H9 (cell line): ENCODE data around the gene ATP6V0A4. TPM values are rescaled to one million over a fixed set of nuclear protein-coding genes. Genes with fewer than 3 reads are reported as not detected.

Experiments used
- DNase-seq: peaks from one replicate; pipeline ENCODE4 v3.0.0-alpha.2; 2017
- H2AFZ ChIP-seq: one replicate; pipeline ENCODE4 v1.6.1; 2013; ENCODE audit warnings: mild to moderate bottlenecking, low read length, control low read depth, moderate library complexity
- H2AK5ac ChIP-seq: 2 replicates; pipeline ENCODE4 v1.6.1; 2013; ENCODE audit warnings: low read length, control low read depth, mixed read lengths; ENCODE audit not compliant: insufficient read length
- H2BK120ac ChIP-seq: one replicate; pipeline ENCODE4 v1.6.1; 2013; ENCODE audit warnings: low read depth, mild to moderate bottlenecking, low read length, control low read depth, inconsistent platforms; ENCODE audit not compliant: poor library complexity, severe bottlenecking
- H2BK12ac ChIP-seq: 2 replicates; pipeline ENCODE4 v1.6.1; 2013; ENCODE audit warnings: low read length, control low read depth, mixed read lengths, low read depth; ENCODE audit not compliant: insufficient read length
- H2BK15ac ChIP-seq: 2 replicates; pipeline ENCODE4 v1.6.1; 2013; ENCODE audit warnings: low read depth, low read length, control low read depth
- H2BK20ac ChIP-seq: one replicate; pipeline ENCODE4 v1.6.1; 2013; ENCODE audit warnings: low read depth, mild to moderate bottlenecking, low read length, control low read depth, inconsistent platforms; ENCODE audit not compliant: poor library complexity, severe bottlenecking
- H2BK5ac ChIP-seq: 2 replicates; pipeline ENCODE4 v1.6.1; 2013; ENCODE audit warnings: low read length, control low read depth, mixed read lengths; ENCODE audit not compliant: insufficient read length
- H3K14ac ChIP-seq: 2 replicates; pipeline ENCODE4 v1.6.1; 2013; ENCODE audit warnings: low read length, control low read depth; ENCODE audit not compliant: insufficient read depth
- H3K18ac ChIP-seq: 2 replicates; pipeline ENCODE4 v1.6.1; 2013; ENCODE audit warnings: low read depth, mild to moderate bottlenecking, mixed read lengths, low read length, control low read depth; ENCODE audit not compliant: insufficient read length
- H3K23ac ChIP-seq: 2 replicates; pipeline ENCODE4 v1.6.1; 2013; ENCODE audit warnings: low read length, control low read depth, mixed read lengths, low read depth; ENCODE audit not compliant: insufficient read length
- H3K23me2 ChIP-seq: 2 replicates; pipeline ENCODE4 v1.6.1; 2013; ENCODE audit warnings: low read depth, mild to moderate bottlenecking, mixed read lengths, low read length, control low read depth; ENCODE audit not compliant: insufficient read length, poor library complexity, severe bottlenecking
- H3K27ac ChIP-seq: 2 replicates; pipeline ENCODE4 v1.5.1; 2013; ENCODE audit warnings: low read length, control low read depth, mixed read lengths, low read depth; ENCODE audit not compliant: insufficient read length
- H3K27me3 ChIP-seq: 2 replicates; pipeline ENCODE4 v1.6.1; 2013; ENCODE audit warnings: low read length, control low read depth, inconsistent platforms; ENCODE audit not compliant: insufficient read depth
- H3K4ac ChIP-seq: 2 replicates; pipeline ENCODE4 v1.6.1; 2013; ENCODE audit warnings: low read depth, mild to moderate bottlenecking, control low read depth, inconsistent platforms, low read length, moderate library complexity
- H3K4me1 ChIP-seq: 2 replicates; pipeline ENCODE4 v1.6.1; 2013; ENCODE audit warnings: low read length, control low read depth, inconsistent platforms; ENCODE audit not compliant: insufficient read depth
- H3K4me2 ChIP-seq: 2 replicates; pipeline ENCODE4 v1.6.1; 2013; ENCODE audit warnings: low read length, control low read depth, mixed read lengths; ENCODE audit not compliant: insufficient read length, insufficient read depth
- H3K56ac ChIP-seq: 2 replicates; pipeline ENCODE4 v1.6.1; 2013; ENCODE audit warnings: low read depth, mild to moderate bottlenecking, mixed read lengths, low read length, control low read depth; ENCODE audit not compliant: insufficient read length
- H3K79me1 ChIP-seq: 2 replicates; pipeline ENCODE4 v1.6.1; 2013; ENCODE audit warnings: low read depth, mild to moderate bottlenecking, moderate library complexity, low read length, control low read depth, inconsistent platforms; ENCODE audit not compliant: insufficient read depth, poor library complexity, severe bottlenecking
- H3K79me2 ChIP-seq: 2 replicates; pipeline ENCODE4 v1.6.1; 2013; ENCODE audit warnings: low read length, control low read depth, inconsistent platforms; ENCODE audit not compliant: insufficient read depth
- H3K9ac ChIP-seq: 2 replicates; pipeline ENCODE4 v1.6.1; 2013; ENCODE audit warnings: low read length, control low read depth, mixed read lengths; ENCODE audit not compliant: insufficient read length; ENCODE audit errors: extremely low read depth
- H3K9me3 ChIP-seq: one replicate; pipeline ENCODE4 v1.6.1; 2013; ENCODE audit warnings: low read depth, low read length, inconsistent platforms; ENCODE audit not compliant: control insufficient read depth
- H3T11ph ChIP-seq: one replicate; pipeline ENCODE4 v1.6.1; 2013; ENCODE audit warnings: mild to moderate bottlenecking, low read length, control low read depth, inconsistent platforms
- H4K20me1 ChIP-seq: one replicate; pipeline ENCODE4 v1.6.1; 2013; ENCODE audit not compliant: control insufficient read depth, insufficient read length, insufficient read depth
- H4K5ac ChIP-seq: 2 replicates; pipeline ENCODE4 v1.6.1; 2013; ENCODE audit warnings: low read depth, mild to moderate bottlenecking, mixed read lengths, low read length, control low read depth; ENCODE audit not compliant: insufficient read length
- H4K8ac ChIP-seq: replicated peaks from 2 replicates; pipeline ENCODE4 v1.6.1; 2013; ENCODE audit warnings: low read length, control low read depth, mixed read lengths, low read depth; ENCODE audit not compliant: insufficient read length
- H4K91ac ChIP-seq: 2 replicates; pipeline ENCODE4 v1.6.1; 2013; ENCODE audit warnings: low read depth, mild to moderate bottlenecking, moderate library complexity, mixed read lengths, low read length, control low read depth; ENCODE audit not compliant: insufficient read length
- H3K27ac Mint-ChIP-seq, 3 experiments: 2 replicates in 2 of 3; 3 replicates in 1 of 3; pipeline ENCODE4 v1.8.0; 2020 to 2021; ENCODE audit warnings: mixed read lengths in 3 of 3, mild to moderate bottlenecking in 1 of 3, moderate library complexity in 1 of 3
- H3K27me3 Mint-ChIP-seq: 2 replicates; pipeline ENCODE4 v1.8.0; 2021; ENCODE audit warnings: low read depth, mild to moderate bottlenecking, moderate library complexity, mixed read lengths
- H3K36me3 Mint-ChIP-seq, 3 experiments: 2 replicates in 2 of 3; 3 replicates in 1 of 3; pipeline ENCODE4 v1.8.0; 2020 to 2021; ENCODE audit warnings: low read depth in 3 of 3, mixed read lengths in 3 of 3; ENCODE audit not compliant: insufficient read depth in 1 of 3
- H3K4me1 Mint-ChIP-seq, 2 experiments: 2 replicates each; pipeline ENCODE4 v1.8.0; 2020; ENCODE audit warnings: mixed read lengths in 2 of 2
- H3K4me3 Mint-ChIP-seq, 2 experiments: 2 replicates in 1 of 2; 3 replicates in 1 of 2; pipeline ENCODE4 v1.8.0; 2020 to 2021; ENCODE audit warnings: mild to moderate bottlenecking in 2 of 2, mixed read lengths in 2 of 2, moderate library complexity in 1 of 2
- H3K9me3 Mint-ChIP-seq, 2 experiments: 2 replicates in 1 of 2; 3 replicates in 1 of 2; pipeline ENCODE4 v1.8.0; 2020; ENCODE audit warnings: mild to moderate bottlenecking in 2 of 2, mixed read lengths in 2 of 2, moderate library complexity in 1 of 2
- CTCF ChIP-seq: fragments of 200-600 bp; sonication (generic); conservative IDR thresholded peaks from 3 replicates; pipeline ENCODE4 v1.8.0; 2021; ENCODE audit warnings: antibody characterized with exemption, mild to moderate bottlenecking
- WGBS: extraction: QIAGEN DNeasy Blood & Tissue Kit; methylation state at CpG from one replicate; pipeline ENCODE4 v1.1.7; 2013; ENCODE audit warnings: missing lambda C conversion rate, low lambda C conversion rate, mixed read lengths; ENCODE audit not compliant: insufficient read length; ENCODE audit errors: extremely low coverage; 5-methylcytosine and 5-hydroxymethylcytosine counted together
- total RNA-seq: library from RNA; stranded (reverse); gene quantifications from 2 replicates; pipeline ENCODE4 v1.2.1, GENCODE V29; 2021

The ATP6V0A4 gene
- total RNA-seq, 1 experiment from 2014 or later, result 0.79 TPM

GRCh38 chr7:138710536-138711385 lies 87.2 kb downstream of the ATP6V0A4 start:
- no peak overlapping the region for H2AFZ ChIP-seq
- no peak overlapping the region for H2BK20ac ChIP-seq
- H3K79me2 ChIP-seq, result no peaks in the 10 kb centered on the region
- no peak overlapping the region for H3K4ac ChIP-seq
- no peak overlapping the region for H3K27ac ChIP-seq
- no peaks in the 10 kb centered on the region for H3K27me3 ChIP-seq
- H3K23me2 ChIP-seq, result no peaks in the 10 kb centered on the region
- WGBS, result no CpG with 5 or more reads among the region's 15 CpGs
- H2AK5ac ChIP-seq, result no peak overlapping the region
- H3K79me1 ChIP-seq, result no peaks in the 10 kb centered on the region
- no peaks in the 10 kb centered on the region for H3K27me3 Mint-ChIP-seq
- H3K27ac Mint-ChIP-seq, result no peak overlapping the region; a peak in 1 of 7 replicates
- H2BK12ac ChIP-seq, result no peak overlapping the region
- TF ChIP-seq CTCF, result no peak
- no peak overlapping the region for H2BK15ac ChIP-seq
- H3K9me3 ChIP-seq, result no peaks in the 10 kb centered on the region
- H3K14ac ChIP-seq, result no peak overlapping the region
- no peak overlapping the region for H3T11ph ChIP-seq
- no peak overlapping the region; a peak in 1 of 5 replicates for H3K4me3 Mint-ChIP-seq
- H3K23ac ChIP-seq, result no peak overlapping the region
- H2BK120ac ChIP-seq, result no peak overlapping the region
- no peak overlapping the region for H3K4me2 ChIP-seq
- H3K4me1 Mint-ChIP-seq, result no peaks in the 10 kb centered on the region
- no peak overlapping the region for H3K9ac ChIP-seq
- no peaks in the 10 kb centered on the region for H3K36me3 Mint-ChIP-seq
- no peak overlapping the region for H4K91ac ChIP-seq
- no peaks in the 10 kb centered on the region for H4K20me1 ChIP-seq
- no peak overlapping the region for H4K8ac ChIP-seq
- no peak overlapping the region for H4K5ac ChIP-seq
- no peaks in the 10 kb centered on the region for H3K9me3 Mint-ChIP-seq
- no peak for DNase-seq
- H2BK5ac ChIP-seq, result no peak overlapping the region
- H3K56ac ChIP-seq, result no peak overlapping the region
- no peaks in the 10 kb centered on the region; the same call in 1 of the 2 replicates for H3K4me1 ChIP-seq
- no peak overlapping the region for H3K18ac ChIP-seq
